Dermis blood vessel endothelial cell (primary cell): Measurements from ENCODE around the gene NPY4R2. TPM values are rescaled to one million over a fixed set of nuclear protein-coding genes. Genes with fewer than 3 reads are reported as not detected.
"Not testable (repeated sequence)": the region's sequence is repeated elsewhere in the genome, so short reads cannot be mapped to it uniquely, and the experiment has no call there.

Experiments
- DNase-seq: peaks from one replicate; pipeline ENCODE4 v3.0.0; 2010
- total RNA-seq: library from RNA; depleted of rRNA; stranded (reverse); fragments of >200 nt; gene quantifications from 2 replicates; pipeline ENCODE4 v1.2.3, GENCODE V29; 2014

NPY4R2 gene
- not detected in 2 replicates for total RNA-seq

- DNase-seq: not testable (repeated sequence)
Measured at GRCh38 chr10:47918475-47918874, at the start of gene NPY4R2. Gene NPY4R2 (plus strand): TSS chr10:47918662. CDS start chr10:47921988, 3,326 bp downstream.

- DNase-seq: not testable (repeated sequence)
Measured at GRCh38 chr10:47870887-47871286, 47.6 kb upstream of the NPY4R2 start.

- DNase-seq: not testable (repeated sequence)
Measured at GRCh38 chr10:47871485-47872180, 46.8 kb upstream of the NPY4R2 start.

DNA sequence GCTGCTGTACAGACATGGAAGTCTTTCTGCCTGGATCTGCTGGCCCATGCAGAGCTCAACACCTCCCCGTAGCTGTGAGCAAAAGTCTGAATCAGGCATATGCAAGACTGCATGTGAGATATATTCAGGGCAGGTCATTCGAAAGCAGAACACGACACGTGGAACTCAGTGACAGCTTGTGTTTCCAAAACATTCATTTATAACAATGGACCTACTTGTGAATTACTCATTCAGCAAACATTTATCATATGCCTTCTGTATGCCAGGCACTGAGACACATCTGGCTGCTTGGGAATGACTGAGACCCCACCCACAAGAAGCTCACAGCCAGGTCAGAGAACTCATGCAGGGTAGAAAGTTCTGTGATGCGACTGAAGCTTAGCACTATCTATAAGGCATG lies 46.2 kb upstream of the NPY4R2 start:
- DNase-seq: not testable (repeated sequence)

DNA sequence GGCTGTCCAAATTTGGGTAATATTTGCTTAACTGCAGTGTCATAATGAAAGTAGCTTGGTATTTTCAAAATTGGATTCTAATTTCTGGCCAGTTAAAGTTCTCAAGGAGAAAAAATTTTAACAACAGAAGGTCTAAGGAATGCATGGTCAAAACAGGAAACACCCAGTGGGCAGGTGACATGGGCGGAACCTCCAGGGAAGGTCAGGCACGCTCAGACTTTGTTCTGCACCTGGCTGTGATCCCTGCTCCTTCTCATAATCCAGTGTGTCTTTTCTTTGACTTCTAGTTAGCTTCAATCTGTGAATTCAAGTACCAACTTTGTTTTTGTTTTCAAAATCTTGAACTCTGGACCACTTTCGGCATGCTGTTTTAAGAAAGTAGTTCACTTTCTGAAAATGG lies 34.2 kb upstream of the NPY4R2 start:
- DNase-seq: not testable (repeated sequence)

GRCh38 chr10:47884934-47885333 lies 33.5 kb upstream of the NPY4R2 start:
- not testable (repeated sequence) for DNase-seq

DNA sequence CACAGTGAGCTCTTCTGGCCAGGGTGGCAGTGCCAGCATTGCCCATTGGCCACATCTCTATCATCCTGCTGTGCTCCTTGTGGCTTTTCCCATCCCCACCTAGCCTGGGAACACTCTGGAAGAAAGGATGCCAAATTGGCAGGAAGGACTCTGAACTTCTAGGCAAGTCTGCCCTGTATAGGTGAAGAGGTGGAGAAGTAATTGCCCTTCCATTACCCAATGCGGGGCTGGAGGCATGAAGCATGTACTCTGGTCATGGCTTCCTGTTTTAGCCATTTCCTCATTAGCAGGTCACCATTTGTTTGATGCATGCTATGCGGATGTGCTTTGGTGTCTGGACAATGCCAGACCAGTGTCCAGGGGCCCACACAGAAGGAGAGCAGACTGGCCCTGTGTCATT lies 32.1 kb upstream of the NPY4R2 start:
- DNase-seq: not testable (repeated sequence)

DNA sequence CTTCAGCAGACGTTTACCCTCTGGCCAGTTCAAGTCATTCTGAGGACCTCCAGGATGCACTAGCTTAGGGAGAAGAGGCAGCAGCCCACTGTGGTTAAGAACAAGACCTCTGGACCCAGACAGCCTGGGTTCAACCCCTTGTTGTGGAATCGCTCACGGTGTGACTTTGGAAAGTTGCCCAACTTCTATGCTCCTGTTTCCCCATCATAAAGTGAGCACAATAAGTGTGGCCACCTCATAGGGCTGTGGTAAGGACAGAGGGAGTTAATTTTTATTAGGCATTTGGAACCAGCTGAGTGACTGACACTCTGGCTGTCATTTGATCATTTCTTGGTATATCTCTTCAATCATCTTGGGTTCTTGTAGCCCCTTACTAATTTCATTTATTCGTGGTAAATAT lies 31.6 kb upstream of the NPY4R2 start:
- not testable (repeated sequence) for DNase-seq

DNA sequence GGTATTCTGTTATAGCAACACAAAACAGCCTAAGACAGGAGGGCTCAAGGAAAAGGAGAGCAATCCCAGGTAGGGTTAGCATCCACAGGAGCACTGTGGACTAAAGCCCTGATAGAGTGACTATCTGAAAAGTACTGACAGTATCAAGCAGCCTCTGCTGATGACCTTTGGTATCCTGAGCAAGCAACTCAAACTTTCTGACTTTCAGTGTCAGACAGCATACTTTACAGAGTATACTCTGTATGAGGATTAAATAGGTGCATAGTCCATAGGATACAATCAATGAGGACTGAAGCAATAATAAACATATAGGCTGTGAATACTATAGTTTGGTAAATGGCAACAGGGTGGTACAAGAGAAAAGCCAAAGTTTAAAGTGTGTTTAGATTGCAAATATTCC lies 27.7 kb upstream of the NPY4R2 start:
- not testable (repeated sequence) for DNase-seq

DNA sequence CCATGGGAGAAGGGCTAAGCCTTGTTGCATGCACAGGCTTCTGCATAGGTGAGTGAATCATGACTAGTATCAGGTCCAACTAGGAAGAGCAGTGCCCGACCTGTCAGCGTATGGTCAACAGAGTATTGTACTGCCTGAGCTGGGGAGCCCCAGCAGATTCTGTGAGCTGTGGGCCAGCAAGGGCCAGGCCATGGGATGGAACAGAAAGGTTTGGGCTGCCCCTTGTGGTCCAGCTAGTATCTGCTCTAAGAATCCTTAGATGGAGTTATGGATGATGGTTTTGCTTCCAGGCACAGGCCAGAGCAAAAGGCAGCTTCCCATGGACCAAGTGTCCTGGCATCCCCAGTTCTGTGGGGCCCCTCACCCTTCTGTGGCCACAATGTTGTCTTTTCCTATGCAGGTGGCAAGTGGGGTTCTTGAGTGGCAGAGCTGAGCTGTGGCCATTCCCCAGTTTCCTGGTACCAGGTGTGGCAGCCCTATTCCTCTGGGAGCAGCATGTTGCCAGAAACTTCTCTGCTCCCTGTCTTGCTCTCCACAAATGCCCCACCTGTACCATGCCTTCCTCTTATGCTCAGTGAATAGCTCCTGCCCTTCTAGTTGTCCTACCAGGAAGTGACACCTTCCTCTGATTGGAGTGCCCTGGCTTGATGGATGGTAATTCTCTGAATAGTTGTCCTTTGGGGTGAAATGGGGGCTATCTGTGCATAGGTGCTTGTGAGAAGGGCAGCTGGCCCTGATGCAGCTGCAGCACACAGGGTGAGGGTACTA lies 25.8 kb upstream of the NPY4R2 start:
- DNase-seq: not testable (repeated sequence)

GRCh38 chr10:47894571-47894970 lies 23.9 kb upstream of the NPY4R2 start:
- not testable (repeated sequence) for DNase-seq

GRCh38 chr10:47897813-47898212 lies 20.6 kb upstream of the NPY4R2 start:
- not testable (repeated sequence) for DNase-seq

GRCh38 chr10:47909333-47909732 lies 9.1 kb upstream of the NPY4R2 start:
- DNase-seq: not testable (repeated sequence)

DNA sequence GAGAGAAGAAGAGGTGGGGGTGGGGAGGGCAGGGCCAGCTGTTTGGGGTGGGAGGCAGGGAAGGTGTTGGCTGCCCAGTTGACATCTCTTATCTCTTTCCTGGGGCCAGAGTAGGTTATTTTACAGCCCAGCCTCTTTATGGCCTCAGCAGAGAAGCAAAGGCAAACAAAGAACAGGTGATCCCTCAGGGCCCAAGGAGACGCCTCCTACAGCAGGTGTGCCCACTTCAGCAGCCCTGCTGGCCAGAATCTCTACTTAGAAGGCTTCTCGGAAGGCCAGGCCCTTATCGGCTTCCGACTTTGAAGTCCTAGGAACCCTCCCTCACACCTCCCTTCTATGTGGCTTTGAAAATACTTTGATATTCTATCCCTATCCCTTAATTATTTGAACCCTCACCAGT lies 8.0 kb upstream of the NPY4R2 start:
- DNase-seq: not testable (repeated sequence)

GRCh38 chr10:47914052-47914451 lies 4.4 kb upstream of the NPY4R2 start:
- not testable (repeated sequence) for DNase-seq

DNA sequence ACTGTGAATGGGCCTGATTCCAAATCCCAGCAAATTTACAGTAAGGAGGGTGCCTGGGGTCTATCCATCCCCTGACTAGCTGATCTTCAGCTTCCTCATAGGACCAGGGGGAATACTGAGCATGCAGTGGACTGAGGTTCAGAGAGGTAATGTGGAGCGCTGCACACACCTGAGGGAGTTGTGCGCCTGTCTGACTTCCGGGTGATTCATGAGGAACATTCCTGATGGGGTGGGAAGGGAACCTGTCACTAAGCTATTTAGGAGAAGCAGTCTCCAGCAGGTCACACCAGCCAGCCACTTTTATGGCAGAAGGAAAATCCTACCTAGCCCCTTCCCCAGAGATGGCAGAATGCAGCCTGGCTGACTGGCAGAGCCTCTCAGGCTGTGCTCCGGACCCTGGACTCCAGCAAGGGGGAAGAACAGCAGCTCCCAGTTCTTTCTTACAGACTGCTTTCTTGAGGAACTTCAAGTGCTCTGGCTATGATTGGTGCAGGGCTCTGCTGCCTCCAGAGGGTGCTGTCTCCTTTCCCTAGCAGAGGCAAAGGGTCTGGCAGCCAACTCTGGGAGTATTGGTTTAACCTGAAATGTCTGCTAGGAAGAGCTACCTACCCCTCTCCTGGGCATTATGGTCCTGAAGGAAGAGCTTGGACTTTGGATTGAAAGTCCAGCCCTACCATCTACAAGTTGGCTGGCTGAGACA lies 2.5 kb upstream of the NPY4R2 start:
- DNase-seq: not testable (repeated sequence)

- DNase-seq: not testable (repeated sequence)
Measured at GRCh38 chr10:47920610-47921009, 2.1 kb downstream of the NPY4R2 start.

GRCh38 chr10:47922503-47922902 lies 4.0 kb downstream of the NPY4R2 start:
- DNase-seq: not testable (repeated sequence)

DNA sequence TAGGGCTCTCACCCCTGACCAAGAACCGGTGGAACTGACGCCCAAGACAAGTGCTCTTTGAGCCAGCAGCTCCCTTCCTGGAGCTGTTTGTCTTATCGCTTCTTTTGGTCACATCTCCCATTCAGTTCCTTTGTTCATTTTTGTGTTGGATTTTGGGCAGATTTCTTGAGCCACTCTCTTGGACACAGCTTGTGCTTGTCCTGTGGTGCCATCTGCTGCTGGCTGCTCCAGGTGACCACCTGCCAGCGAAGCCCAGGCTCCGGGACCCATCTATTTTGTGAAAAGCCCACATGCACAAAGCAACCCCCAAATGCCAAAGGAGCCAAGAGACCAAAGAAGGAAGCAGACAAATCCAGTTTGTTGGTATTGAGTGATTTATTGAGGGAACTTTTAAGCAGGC lies 6.2 kb downstream of the NPY4R2 start:
- DNase-seq: not testable (repeated sequence)

DNA sequence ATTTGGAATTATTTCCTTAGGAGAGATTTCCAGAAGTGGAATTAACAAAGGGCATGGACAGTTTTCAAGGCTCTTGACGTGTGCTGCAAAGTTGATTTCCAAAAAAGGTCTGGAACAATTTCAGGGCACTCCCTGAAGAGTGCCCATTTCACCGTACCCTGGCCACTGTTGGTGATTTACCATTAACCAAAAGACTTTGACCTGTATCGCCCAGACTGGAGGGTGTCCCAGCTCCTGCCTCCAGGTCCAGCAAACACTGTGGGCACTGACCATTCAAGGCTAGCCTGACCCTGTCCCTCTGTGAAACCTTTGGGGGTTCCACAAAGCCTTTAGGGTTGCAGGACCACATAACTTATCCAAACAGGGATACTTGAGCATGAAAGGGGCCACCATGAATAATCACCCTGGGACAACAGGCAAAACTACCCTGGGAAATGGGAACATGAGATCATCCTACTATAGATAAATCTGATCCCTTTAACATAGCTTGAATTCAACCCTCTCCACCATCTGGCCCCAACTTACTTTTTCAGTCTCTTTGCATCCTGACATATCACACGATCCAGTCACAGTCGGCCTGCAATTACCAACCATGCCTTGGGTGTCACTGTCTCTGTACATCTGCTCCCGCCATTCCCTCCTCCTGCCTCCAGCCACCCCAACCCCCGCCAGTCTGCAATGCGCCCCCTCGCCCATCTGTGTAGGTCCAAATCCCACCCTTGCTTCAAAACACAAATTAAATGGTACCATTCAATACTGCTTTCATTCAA lies 8.9 kb downstream of the NPY4R2 start:
- not testable (repeated sequence) for DNase-seq

DNA sequence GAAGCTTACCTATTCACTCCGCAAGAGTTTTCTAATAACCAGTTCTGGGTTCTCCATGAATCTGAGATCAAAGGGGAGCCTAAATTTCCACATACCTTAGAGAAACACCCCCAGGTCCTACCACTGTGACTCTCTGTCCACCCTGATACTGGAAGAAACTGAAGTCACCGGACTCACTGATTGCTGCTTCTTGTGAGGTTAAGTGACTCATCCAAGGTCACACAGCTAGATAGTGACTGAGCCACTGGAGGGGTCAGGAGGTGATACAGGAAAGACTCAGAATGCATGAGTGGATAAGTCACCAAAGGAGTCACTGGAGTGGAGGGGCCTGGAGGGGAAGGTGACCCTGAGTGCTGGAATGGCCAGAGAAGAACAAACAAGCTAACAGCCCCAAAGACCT lies 9.8 kb downstream of the NPY4R2 start:
- DNase-seq: not testable (repeated sequence)

GRCh38 chr10:47932824-47933223 lies 14.4 kb downstream of the NPY4R2 start:
- DNase-seq: not testable (repeated sequence)
